Measurements from ENCODE around the gene TMEM81.
A peak's percentile ranks its signal among the peaks of the same experiment; 100 is the strongest.

The TMEM81 gene

DNA sequence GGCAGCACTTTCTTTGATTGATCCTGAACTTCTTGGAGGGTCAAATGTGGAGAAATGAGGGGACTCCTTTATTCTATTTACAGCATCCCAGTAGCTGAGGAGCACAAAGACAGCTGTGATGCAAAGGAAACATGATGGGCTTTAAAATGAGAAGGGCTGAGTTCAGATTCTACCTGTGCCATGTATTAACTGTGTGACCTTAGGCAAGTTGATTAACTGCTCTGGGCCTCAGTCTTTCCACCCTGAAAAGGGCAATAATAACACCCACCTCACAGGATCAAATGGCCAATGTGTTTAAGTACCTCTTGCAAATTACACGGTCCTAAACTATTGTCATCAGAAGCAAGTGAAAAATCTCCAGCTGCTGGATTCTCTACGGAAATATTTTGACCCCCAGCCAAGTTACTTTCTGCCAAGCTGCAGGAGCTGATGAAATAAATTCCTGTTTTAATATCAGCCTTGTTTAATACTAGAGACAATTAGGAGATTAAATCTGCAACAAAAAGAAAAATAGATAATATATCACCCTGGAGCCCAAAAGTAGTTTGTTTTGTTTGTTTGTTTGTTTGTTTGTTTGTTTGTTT, 15.7 kb downstream of the TMEM81 start:
- no peak overlapping the region for H3K4me3 ChIP-seq (replicated peaks in 1 of 2; ENCODE audit: low read depth in 2 of 2, low read length in 2 of 2)
- DNase-seq (ENCODE audit: low read depth in 2 of 2), result peak; percentile 31 to 71
- TF ChIP-seq CTCF (IDR thresholded peaks at IDR 0.05; ENCODE audit: low read depth, low read length), result no peak

DNA sequence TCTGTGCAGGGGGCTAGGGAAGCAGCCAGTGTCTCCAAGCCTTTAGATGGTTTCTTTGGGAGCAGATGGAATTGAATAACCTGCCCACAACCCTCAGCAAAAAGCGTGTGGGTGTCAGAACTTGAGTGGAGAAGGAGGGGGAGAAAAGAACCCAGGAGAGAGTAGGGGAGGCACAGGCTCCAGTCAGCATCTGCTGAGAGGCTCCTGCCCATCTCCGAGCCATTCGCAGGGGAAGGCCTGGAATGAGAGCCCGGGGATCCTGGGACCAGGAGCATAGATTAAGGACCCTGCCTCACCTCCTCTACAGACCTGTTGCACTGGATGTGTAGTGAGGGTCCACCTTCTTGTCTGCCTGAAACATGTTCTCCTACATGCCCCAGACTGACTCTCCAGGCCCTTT, 16.3 kb downstream of the TMEM81 start:
- no peak for TF ChIP-seq CTCF (IDR thresholded peaks at IDR 0.05; ENCODE audit: low read depth, low read length)
- no peak for DNase-seq (ENCODE audit: low read depth in 2 of 2)

GRCh38 chr1:205067031-205067430, 17.2 kb downstream of the TMEM81 start:
- H3K4me3 ChIP-seq (replicated peaks in 1 of 2; ENCODE audit: low read depth in 2 of 2, low read length in 2 of 2), result no peak overlapping the region
- DNase-seq (ENCODE audit: low read depth in 2 of 2), result no peak
- TF ChIP-seq CTCF (IDR thresholded peaks at IDR 0.05; ENCODE audit: low read depth, low read length), result no peak

More for the DNA sequence above, 16.3 kb downstream of the TMEM81 start:
- H3K4me3 ChIP-seq (replicated peaks in 1 of 2; ENCODE audit: low read depth in 2 of 2, low read length in 2 of 2), result no peak overlapping the region

- no peak for TF ChIP-seq CTCF (IDR thresholded peaks at IDR 0.05; ENCODE audit: low read depth, low read length)
- no peak for DNase-seq (ENCODE audit: low read depth in 2 of 2)
- no peak overlapping the region for H3K4me3 ChIP-seq (replicated peaks in 1 of 2; ENCODE audit: low read depth in 2 of 2, low read length in 2 of 2)
These were observed 18.0 kb downstream of the TMEM81 start for GRCh38 chr1:205066141-205066818.

- TF ChIP-seq CTCF (IDR thresholded peaks at IDR 0.05; ENCODE audit: low read depth, low read length), result no peak
- DNase-seq (ENCODE audit: low read depth in 2 of 2), result no peak
- no peak overlapping the region for H3K4me3 ChIP-seq (replicated peaks in 1 of 2; ENCODE audit: low read depth in 2 of 2, low read length in 2 of 2)
These were observed 18.6 kb downstream of the TMEM81 start for GRCh38 chr1:205065666-205066065.

DNA sequence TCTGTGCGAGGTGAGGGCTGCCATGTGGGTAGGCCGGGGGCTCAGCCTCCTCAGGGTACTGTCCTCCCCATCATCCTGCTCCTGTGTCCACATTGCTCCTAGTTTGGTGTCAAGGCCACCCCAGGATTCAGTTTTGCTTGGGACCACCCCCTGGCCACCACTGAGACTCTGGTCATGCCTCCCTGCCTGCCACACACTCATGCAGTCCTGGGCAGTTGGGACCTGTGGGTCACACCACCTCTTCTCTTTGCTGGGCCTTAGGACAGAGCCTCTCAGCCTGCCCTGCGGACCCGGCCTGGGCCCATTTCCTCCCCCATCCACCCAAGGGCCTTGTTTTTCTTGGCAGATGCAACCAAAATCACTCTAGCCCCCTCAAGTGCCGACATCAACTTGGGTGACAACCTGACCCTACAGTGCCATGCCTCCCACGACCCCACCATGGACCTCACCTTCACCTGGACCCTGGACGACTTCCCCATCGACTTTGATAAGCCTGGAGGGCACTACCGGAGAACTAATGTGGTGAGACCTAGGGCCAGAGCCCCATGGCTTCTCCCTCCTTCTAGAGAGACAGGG, 19.4 kb downstream of the TMEM81 start:
- no peak overlapping the region for H3K4me3 ChIP-seq (replicated peaks in 1 of 2; ENCODE audit: low read depth in 2 of 2, low read length in 2 of 2)
- TF ChIP-seq CTCF (IDR thresholded peaks at IDR 0.05; ENCODE audit: low read depth, low read length), result no peak
- DNase-seq (ENCODE audit: low read depth in 2 of 2), result no peak
